Coronary artery (tissue), 2 donors: ENCODE results near the gene PHYHIPL.
"Not testable (repeated sequence)": the region's sequence is repeated elsewhere in the genome, so short reads cannot be mapped to it uniquely, and the experiment has no call there.

Experiments used
- DNase-seq: peaks from one replicate; pipeline ENCODE4 v3.0.0-alpha.2; 2017; ENCODE audit warnings: low spot score
- H3K27ac ChIP-seq, 2 donors: fragments of 200-600 bp; sonication (generic); one replicate each; pipeline ENCODE4 v1.5.1; 2016 to 2019
- H3K4me3 ChIP-seq: fragments of 200-600 bp; sonication (generic); 2 replicates; pipeline ENCODE4 v1.5.1; 2016; ENCODE audit warnings: mild to moderate bottlenecking, moderate library complexity
- TF ChIP-seq, protein P1 (sequence below): fragments of 200-600 bp; sonication (generic); IDR thresholded peaks from one replicate; pipeline ENCODE4 v1.5.1; 2019; ENCODE audit warnings: antibody characterized with exemption

The PHYHIPL gene

DNA sequence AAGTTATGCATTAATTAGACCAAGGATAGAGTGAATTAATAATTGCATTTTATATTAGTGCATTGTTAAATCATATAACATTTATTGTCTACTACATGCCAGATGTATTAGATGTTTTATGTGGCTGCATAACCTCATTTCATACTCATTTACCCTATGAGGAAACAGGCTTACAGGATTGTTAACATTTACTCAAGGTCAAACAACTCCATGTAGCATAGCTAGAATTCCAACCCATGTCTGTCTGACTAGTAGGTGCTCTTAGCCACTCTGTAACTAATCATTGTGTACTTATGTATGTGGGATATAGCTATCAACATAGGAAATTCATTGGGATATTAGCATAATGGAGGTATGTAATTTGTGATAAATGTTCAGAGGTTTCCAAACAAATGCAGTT lies 46.3 kb downstream of the PHYHIPL start:
- TF ChIP-seq, protein P1, sequence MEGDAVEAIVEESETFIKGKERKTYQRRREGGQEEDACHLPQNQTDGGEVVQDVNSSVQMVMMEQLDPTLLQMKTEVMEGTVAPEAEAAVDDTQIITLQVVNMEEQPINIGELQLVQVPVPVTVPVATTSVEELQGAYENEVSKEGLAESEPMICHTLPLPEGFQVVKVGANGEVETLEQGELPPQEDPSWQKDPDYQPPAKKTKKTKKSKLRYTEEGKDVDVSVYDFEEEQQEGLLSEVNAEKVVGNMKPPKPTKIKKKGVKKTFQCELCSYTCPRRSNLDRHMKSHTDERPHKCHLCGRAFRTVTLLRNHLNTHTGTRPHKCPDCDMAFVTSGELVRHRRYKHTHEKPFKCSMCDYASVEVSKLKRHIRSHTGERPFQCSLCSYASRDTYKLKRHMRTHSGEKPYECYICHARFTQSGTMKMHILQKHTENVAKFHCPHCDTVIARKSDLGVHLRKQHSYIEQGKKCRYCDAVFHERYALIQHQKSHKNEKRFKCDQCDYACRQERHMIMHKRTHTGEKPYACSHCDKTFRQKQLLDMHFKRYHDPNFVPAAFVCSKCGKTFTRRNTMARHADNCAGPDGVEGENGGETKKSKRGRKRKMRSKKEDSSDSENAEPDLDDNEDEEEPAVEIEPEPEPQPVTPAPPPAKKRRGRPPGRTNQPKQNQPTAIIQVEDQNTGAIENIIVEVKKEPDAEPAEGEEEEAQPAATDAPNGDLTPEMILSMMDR, result no peak
- Histone ChIP-seq H3K27ac (no peak overlapping the region), H3K4me3 (no peak overlapping the region)
- DNase-seq, result no peak

DNA sequence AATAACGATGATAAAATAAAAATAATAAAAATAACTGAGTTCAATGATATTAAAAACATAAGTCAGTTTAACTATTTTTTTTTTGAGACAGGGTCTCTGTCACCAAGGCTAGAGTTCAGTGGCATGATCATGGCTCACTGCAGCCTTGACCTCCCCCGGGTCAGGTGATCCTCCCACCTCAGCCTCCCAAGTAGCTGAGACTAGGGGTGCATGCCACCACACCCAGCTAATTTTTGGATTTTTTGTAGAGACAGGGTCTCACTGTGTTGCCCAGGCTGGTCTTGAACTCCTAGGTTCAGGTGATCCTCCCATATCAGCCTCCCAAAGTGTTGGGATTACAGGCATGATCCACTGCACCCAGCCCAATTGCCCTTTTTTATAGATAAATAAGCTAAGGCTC lies 47.2 kb downstream of the PHYHIPL start:
- not testable (repeated sequence) for H3K27ac ChIP-seq, DNase-seq, H3K4me3 ChIP-seq

DNA sequence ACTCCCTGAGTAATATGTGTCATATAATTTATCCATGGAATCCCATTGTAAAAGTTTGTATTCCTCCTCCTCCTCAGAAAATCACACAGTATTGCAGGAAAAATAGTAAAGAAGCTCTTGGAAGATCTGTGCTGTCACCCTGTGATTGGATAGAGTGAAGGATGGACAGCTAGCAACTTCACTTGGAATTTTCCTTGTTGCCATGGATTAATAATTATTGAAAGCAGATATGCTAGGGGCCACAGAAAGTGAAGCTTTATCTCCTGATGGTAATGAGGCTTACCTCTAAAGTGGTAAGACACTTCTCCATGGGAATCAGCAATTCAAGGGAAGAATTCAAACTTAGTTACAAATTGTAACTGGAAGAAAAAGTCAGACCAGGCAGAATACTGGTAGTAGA lies 48.8 kb downstream of the PHYHIPL start:
- TF ChIP-seq, protein P1, result no peak
- no peak overlapping the region for H3K4me3 ChIP-seq
- DNase-seq, result no peak
- H3K27ac ChIP-seq, result no peak overlapping the region

DNA sequence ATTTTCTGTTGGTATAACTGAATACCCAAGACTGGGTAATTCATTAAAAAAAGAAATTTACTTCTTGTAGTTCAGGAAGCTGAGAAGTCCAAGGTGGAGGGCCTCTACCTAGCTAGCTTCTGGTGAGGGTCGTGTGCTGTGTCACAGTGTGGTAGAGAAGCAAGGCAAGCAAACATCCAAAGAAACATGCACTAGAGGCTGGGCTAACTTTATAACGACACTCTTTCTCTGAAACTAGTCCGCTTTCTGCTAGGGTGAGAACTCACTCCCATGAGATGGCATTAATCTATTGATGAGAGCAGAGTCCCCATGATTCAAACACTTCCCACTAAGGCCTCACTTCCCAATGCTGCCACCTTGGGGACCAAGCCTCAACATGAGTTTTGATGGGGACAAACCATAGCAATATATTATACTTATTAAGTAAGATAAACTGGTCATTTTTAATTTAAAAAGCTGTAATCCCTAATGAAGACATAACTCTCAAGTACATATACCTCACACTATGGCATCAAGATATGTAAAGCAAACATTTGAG lies 50.8 kb downstream of the PHYHIPL start:
- TF ChIP-seq, protein P1, result no peak
- Histone ChIP-seq H3K27ac (no peak overlapping the region), H3K4me3 (no peak overlapping the region)
- DNase-seq, result no peak

DNA sequence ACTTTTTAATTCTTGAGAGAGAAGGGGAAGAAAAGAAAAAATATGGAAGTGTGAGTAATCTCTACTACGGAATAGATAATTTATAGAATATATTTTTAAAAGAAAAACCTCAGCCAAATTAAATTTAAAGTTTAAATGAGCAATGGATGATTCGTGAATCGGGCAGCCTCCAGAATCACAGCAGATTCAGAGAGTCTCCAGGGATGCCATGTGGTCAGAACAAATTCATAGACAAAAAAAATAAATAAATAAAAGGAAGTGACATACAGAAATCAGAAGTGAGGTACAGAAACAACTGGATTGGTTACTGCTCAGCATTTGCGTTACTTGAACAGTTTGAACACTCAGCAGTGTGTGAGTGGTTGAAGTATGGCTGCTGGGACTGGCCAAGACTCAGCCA lies 53.0 kb downstream of the PHYHIPL start:
- Histone ChIP-seq H3K4me3 (no peak overlapping the region), H3K27ac (no peak overlapping the region)
- DNase-seq, result no peak
- TF ChIP-seq, protein P1, result no peak

DNA sequence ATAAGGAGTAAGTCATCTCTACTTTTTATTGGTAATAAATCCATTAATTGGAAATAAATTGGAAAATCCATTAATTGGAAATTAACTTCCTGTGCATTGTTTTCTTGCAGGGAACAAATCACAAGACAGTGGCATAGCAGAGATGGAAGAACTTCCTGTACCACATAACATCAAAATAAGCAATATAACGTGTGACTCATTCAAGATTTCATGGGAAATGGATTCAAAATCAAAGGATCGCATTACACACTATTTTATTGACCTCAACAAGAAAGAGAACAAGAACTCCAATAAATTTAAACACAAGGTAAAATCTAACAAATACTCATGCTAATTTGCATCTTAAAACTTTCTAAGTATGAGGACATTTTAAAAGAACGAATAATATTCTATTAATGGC lies 57.8 kb downstream of the PHYHIPL start:
- Histone ChIP-seq H3K27ac (no peak overlapping the region), H3K4me3 (no peak overlapping the region)
- no peak for DNase-seq
- TF ChIP-seq, protein P1, result no peak

DNA sequence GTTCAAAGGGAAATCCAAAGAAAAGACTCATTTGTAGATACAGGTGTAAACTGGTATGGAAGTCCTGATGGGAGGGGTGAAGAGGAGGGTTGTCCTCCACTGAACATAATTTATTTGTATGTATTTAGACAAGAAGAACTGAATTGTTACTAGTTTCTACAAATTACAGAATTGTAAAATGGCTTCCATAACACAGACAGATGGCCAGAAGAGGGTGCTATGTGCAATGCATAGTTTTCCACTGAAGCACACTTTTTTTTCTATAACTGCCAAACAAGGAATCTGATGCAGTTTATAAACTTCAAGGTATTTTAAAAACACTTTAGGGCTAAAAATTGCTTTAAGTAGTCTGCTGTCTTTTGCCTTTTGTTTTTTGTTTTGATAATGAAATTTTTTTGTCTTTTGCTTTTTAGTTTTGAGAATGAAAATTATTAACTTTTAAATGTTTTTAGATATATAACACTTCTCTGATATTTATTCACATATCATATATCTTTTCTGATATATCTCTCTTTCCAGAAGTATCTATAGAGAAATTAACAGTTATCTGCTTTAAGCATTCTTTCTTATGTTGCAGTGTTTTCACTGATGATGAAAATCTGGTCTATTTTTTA lies 58.5 kb downstream of the PHYHIPL start:
- no peak overlapping the region for H3K4me3 ChIP-seq
- TF ChIP-seq, protein P1, result no peak
- no peak overlapping the region for H3K27ac ChIP-seq
- no peak for DNase-seq
